Fibroblast of skin of scalp (primary cell): ENCODE data around the gene MEOX1.
A peak's percentile ranks its signal among the peaks of the same experiment; 100 is the strongest.

Experiments used
- DNase-seq: peaks from one replicate; pipeline ENCODE4 v3.0.0-alpha.2; 2013

Gene MEOX1

GRCh38 chr17:43679911-43680310 lies 18.2 kb upstream of the MEOX1 start:
- no peak for DNase-seq

DNA sequence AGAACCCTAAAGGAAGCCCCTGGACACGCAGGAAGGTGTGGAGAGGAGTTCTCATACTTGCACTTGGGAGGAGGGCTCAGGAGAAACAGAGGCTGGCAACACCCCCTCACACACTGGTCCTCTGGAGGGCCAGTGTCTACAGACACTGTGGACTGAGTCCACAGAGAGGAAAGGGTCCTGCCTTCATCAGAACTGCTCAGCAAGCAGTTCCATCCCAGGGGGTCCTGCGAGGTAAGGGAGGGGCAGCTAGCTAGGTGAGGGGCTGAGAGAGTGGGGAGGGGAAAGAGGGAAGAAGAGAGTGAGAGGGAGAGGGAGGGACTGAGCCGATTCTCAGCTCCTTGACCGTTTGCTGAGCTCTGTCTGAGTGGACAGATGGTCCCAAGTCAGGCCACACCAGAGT lies 17.7 kb upstream of the MEOX1 start:
- no peak for DNase-seq

- DNase-seq, result peak; percentile 29
Measured at GRCh38 chr17:43676471-43676870, 14.7 kb upstream of the MEOX1 start.

DNA sequence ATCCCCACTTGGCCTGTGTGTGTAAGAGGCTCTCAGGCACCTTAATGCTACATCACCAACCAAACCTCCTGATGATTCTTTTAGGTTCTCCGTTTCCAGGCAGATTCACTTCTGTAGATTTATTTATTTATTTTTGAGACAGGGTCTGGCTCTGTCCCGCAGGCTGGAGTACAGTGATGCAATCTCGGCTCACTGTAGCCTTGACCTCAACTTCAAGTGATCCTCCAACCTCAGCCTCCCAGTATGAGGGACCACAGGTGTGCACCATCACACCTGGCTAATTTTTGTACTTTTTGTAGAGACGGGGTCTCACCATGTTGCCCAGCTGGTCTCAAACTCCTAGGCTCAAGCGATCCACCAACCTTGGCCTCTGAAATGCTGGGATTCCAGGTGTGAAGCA lies 12.7 kb upstream of the MEOX1 start:
- no peak for DNase-seq

DNA sequence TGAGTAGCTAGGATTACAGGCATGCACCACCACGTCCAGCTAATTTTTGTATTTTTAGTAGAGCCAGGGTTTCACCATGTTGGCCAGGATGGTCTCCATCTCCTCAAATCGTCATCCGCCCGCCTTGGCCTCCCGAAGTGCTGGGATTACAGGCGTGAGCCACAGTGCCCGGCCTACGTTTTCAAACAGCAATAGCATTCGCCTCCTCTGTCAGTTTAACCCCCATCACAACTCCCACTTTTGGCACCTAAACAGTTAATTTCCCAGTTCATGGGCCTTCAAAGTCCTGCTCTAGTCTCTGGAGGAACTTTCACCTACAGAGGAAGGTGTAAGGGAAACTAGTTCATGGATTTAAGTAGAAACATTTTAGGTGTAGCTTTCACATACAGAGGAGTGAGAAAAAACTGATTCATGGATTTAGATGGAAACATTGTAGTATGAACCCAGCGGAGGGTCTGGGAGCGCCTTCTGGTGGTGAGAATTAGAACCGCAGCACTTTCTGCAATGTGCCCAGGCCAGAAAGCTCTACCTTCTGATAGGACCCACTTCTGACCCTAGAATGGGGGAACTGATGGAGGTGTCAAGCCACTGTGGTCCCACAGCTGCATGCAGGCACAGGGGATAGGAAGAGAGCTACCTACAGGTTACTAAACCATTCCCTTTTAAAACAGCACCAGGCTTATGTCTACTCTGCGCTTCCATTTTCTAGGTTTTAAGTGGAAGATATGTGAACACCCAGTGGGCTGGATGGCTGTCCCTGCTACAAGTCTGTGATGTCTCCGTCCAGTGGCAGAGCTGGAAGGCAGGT lies 12.0 kb upstream of the MEOX1 start:
- peak; percentile 56 for DNase-seq

DNA sequence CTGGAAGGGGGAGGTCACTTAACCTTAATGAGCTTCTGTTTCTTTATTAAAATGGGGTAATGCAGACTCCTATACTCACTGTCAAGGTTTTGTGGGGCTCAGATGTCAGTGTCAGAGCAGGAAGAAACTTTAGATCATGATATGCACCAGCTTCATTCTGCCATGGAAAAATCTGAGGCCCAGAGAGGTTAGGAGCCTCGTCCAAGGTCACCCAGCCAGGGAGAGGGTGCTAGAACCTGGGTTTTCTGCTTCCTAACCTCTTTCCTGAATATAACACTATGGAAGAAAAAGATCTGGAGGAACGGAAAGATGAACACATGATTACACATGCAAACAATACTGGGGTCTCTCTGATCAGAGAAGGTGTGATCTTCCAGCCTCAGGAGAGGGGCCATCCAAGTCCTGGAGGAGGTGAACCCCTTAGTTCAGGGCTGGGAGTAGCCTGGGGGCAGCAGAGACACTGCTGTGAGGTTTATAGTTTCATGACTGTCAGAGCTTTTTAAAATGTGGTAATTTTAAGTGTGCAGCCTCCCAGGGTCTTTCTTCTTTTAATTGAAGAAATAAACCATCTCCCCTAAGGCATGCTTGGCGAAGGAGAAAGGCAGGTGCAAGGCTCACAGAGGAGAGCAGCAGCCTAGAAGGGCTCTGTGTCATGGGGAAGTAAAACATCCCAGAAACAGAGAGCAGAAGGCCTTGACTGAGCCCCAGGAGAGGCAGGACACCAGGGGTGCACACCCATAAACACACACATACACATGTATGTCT lies 10.2 kb upstream of the MEOX1 start:
- DNase-seq, result no peak

GRCh38 chr17:43671031-43671692 lies 9.4 kb upstream of the MEOX1 start:
- DNase-seq, result peak; percentile 62

DNA sequence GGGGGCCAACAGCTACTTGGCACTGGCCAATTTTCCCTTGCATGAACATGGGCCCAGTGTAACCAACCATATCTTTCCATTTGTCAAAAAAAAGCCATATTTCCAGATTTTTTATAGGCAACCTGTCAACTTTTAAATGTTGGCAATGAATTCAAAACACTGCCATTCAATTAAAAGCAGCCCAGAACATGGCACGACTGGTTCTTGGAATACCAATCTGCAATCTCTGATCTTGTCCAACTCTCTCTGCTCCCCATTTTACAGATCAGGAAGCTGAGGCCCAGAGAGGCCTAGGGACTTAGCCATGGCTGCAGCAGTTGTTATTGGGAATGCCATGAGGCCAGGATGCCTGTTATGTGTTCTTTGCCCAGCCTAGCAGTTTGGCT lies 8.9 kb upstream of the MEOX1 start:
- DNase-seq, result no peak

DNA sequence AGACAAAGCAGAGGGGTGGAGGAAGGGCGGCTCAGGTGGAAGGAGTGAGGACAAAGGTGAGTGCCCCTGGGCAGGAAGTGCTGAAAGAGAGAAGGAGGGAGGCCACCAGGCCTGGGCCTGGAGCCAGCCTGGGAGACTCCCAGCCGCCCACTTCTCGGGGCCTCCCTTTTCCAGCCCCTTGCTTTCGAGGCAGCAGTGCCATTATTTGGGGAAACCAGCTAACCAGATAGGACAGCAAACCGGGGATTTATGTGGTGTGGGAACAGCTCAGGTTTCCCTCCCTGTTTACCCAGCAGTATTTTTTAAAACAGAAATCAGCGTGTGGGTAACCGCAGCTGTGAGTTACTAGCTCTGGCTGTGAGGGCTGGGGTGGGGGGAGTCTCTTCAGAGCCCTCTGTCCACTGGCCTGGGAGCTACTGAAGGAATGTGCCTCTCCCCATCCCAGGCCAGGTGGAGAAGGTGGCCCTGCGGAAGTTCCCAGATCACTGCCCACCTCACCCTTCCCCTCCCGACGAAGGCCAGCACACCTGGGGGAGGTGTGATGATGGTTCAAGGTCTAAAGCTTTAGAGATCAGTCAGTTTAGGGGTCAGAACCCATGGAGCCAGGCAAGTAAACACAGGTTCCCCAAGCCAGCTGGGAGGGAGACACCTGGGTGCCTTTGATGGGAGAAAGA lies 8.4 kb upstream of the MEOX1 start:
- DNase-seq, result peak; percentile 32

DNA sequence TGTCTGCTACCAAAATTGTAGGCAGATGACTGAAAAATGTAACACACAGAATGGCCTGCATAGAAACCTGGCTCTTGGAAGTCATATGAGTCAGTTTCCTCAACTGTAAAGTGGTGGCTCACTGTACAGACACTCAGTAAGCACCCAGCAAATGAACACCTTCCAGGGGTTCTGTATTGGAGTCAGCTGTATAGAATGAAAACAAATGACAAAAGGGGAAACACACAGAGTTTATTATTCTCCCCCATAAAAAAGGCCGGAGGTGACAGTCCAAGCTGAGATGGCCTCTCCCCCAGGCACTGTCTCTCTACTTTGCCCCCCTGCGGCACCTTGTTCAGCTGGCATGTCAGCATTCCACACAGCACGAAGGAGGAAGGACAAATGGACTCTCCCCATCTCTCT lies 6.2 kb upstream of the MEOX1 start:
- peak; percentile 33 for DNase-seq

DNA sequence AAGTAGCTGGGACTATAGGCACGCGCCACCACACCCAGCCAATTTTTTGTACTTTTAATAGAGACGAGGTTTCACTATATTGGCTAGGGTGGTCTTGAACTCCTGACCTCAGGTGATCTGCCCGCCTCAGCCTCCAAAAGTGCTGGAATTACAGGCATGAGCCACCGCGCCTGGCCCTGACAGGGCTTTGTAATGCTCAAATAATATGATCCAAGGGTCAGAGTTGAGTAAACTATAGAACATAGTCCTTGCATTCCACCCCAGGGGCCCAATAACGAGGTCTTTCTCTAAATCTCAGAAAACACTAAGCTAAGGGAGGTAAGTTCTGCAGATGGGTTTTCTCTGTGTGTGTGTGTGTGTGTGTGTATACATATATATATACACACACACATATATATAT lies 5.8 kb upstream of the MEOX1 start:
- DNase-seq, result no peak

GRCh38 chr17:43665937-43666236 lies 4.2 kb upstream of the MEOX1 start:
- DNase-seq, result no peak

- no peak for DNase-seq
Measured at GRCh38 chr17:43665084-43665936, 3.6 kb upstream of the MEOX1 start.

DNA sequence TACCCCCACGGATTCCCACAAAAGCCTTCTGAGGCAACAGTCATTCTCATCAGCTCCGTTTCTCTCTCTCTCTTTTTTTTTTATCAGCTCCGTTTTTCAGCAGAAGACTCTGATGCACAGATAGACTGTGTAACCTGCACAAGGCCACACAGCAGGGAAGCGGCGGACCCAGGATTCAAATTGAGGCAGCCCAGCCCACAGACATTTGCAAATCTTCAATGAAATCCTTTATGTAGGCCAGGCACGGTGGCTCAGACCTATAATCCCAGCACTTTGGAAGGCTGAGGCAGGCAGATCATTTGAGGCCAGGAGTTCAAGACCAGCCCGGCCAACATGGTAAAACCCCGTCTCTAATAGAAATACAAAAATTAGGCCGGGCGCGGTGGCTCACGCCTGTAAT lies 2.4 kb upstream of the MEOX1 start:
- no peak for DNase-seq

DNA sequence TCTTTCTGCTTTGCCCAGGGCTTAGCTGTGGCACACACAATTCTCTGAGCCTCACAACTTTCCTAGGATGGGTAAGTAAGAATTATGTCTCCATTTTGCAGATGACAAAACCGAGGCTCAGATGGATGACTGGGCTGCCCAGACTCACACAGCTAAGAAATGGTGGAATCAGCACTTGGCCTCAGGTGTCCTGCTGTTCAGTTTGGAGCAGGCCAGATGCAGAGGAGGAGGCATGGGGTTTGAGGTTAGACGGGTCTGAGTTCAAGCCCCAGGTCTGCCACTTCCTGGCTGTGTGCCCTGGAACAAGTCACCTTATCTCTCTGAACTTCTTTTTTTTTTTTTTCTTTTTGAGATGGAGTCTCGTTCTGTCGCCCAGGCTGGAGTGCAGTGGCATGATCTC lies 1.7 kb upstream of the MEOX1 start:
- DNase-seq, result no peak

DNA sequence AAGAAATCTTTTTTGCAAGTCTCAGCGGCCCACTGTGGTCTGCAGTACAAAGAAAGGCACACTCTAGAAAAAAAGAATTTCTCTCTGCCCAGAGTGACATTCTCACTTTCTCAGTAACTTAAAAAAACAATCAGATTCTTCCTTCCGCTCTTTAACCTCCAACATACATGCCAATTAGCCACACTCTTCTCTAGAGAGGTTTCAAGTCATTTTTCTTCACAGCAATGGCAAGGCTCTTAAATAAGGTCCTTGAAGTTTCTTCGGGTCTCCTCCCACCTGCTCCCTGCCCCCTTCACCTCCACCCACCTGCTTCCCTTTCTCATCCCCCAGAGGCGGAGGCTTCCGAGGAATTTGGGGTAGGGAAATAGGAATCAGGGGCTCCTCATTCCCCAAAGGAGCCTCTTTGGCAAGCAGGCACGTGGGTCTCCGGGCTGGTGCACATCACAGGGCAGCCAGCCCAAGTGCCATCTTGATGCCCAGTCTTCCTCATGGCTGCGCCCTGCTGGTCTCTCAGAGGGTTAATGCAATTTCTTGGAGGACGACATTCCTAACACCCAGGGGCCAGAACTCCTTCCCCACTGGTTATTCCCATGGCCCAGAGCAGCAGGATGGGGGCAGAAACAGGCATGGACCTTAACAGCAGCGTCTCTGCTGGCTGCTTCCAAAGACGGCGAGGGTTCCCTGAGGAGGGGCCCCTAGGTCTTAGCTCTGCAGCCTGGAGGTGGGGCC lies 855 bp upstream of the MEOX1 start:
- DNase-seq, result no peak

DNA sequence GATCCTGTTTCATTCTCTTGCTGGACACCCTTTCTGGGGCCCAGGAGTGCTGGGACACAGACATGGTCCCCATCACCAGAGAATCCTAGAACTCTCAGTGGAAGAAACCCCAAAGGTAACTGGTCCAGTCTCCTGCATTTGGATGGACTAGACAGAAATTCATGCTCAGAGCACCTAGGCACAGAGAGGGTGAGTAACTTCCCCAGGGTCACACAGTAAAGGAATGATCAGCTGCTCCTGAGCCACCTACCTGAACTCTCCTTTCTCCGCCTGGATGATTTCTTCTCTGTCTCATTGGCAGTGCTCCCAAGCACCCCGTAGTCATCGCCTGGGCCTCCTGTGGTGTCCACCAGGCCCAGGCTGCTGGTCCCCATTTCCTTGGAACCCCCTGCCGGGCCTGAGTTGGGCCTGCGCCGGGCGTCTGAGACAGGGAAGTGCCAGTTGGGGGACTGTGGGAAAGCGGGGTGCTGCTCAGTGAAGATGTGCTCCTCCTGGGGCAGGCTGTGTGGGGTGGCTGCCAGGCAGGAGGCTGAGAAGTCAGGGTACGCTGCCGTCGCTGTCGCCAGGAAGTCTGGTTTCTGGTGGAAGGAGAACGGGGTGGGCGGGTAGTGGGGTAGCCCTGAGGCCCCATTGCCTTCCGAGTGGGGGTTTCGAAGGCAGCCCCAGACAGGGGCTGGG lies 767 bp downstream of the MEOX1 start:
- DNase-seq, result no peak

GRCh38 chr17:43659823-43660617 lies 1.7 kb downstream of the MEOX1 start:
- DNase-seq, result no peak

- no peak for DNase-seq
Measured at GRCh38 chr17:43658900-43659299, 2.8 kb downstream of the MEOX1 start.

DNA sequence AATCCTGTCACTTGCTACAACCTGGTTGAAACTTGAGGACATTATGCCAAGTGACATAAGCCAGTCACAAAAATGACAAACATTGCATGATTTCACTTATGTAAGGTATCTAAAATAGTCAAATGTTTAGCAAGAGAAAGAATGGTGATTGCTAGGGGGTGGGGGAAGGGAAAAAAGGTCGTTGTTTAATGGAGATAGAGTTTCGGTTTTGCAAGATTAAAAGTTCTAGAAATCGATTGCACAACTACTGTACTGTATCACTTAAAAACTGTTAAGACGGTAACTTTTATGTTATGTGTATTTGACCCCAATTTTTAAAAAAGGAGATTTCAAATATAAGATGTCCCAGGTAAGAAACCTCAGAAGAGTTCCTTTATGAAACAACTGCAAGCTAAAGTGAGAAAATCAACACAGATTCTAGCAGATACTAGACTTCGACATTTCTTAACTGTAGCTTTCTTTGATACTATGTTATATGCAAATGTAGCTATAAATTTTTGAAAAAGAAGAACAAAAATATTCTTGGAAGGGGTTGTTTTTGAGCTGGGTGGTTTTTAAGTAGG lies 5.9 kb downstream of the MEOX1 start:
- DNase-seq, result no peak
